ENCODE measurements around the gene EID2.

GRCh38 chr19:39516270-39516669 is 23.7 kb downstream of the EID2 start:
- TF ChIP-seq ZNF569 (CRISPR knock-in tag; IDR thresholded peaks at IDR 0.05; ENCODE audit: borderline replicate concordance), result no peak
- TF ChIP-seq MIXL1 (CRISPR knock-in tag; IDR thresholded peaks at IDR 0.05), result no peak
- TF ChIP-seq THRA (CRISPR knock-in tag; IDR thresholded peaks at IDR 0.05; ENCODE audit: borderline replicate concordance), result no peak
- no peak for TF ChIP-seq ZFP37 (CRISPR knock-in tag; IDR thresholded peaks at IDR 0.05; ENCODE audit: borderline replicate concordance)
- TF ChIP-seq ZBTB2 (CRISPR knock-in tag; IDR thresholded peaks at IDR 0.05; ENCODE audit: low read depth), result no peak
- TF ChIP-seq ESRRA (CRISPR knock-in tag; IDR thresholded peaks at IDR 0.05; ENCODE audit: low read depth), result no peak
- no peak for TF ChIP-seq TBL1XR1 (IDR thresholded peaks at IDR 0.05; ENCODE audit: borderline replicate concordance, low read length, partially characterized antibody)
- no peak for TF ChIP-seq E2F1 (CRISPR knock-in tag; IDR thresholded peaks at IDR 0.05)
- no peak for TF ChIP-seq RAD21 (CRISPR knock-in tag; IDR thresholded peaks at IDR 0.05)
- no peak for TF ChIP-seq SNAPC5 (CRISPR knock-in tag; IDR thresholded peaks at IDR 0.05; ENCODE audit: borderline replicate concordance)
- no peak for TF ChIP-seq CTCF (CRISPR knock-in tag; IDR thresholded peaks at IDR 0.05)
- no peak for TF ChIP-seq ZNF274 (CRISPR knock-in tag; IDR thresholded peaks at IDR 0.05)
- no peak for TF ChIP-seq ZNF703 (CRISPR knock-in tag; IDR thresholded peaks at IDR 0.05; ENCODE audit: borderline replicate concordance)

Measured in HepG2 (cell line).